Esophagus muscularis mucosa (tissue), 3 donors: Measurements from ENCODE around the gene ABCB8.

ENCODE experiments used
- POLR2A ChIP-seq: fragments of 450-650 bp; IDR thresholded peaks from one replicate; pipeline ENCODE4 v1.6.1; 2017; ENCODE audit warnings: antibody characterized with exemption, moderate library complexity, mild to moderate bottlenecking, low read depth
- POLR2AphosphoS5 ChIP-seq, 2 donors: sonication (generic); formaldehyde crosslinking; IDR thresholded peaks; one replicate each; pipeline ENCODE4 v1.6.1; 2017; ENCODE audit warnings: antibody characterized with exemption in 2 of 2
- TF ChIP-seq, protein P1 (sequence below), 3 experiments: fragments of 200-600 bp in 2 of 3; fragments of 450-650 bp in 1 of 3; sonication (generic) in 2 of 3; IDR thresholded peaks; one replicate each; pipeline ENCODE4 v1.5.1; 2017 to 2019; ENCODE audit warnings: antibody characterized with exemption in 3 of 3, mild to moderate bottlenecking in 2 of 3, moderate library complexity in 1 of 3

DNA sequence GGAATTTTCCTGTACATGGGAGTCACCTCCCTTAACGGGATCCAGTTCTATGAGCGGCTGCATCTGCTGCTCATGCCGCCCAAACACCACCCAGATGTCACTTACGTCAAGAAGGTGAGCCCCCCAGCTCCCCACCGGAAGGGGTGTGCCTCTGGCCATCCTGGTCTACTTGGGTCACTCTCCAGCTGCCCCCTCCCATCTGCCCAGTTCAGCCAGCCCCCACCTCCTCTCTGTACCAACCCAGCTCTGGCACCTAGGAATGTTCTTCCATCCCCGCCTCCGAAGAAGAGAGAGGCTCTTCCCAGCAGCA lies 47.4 kb downstream of the ABCB8 start:
- TF ChIP-seq, protein P1, sequence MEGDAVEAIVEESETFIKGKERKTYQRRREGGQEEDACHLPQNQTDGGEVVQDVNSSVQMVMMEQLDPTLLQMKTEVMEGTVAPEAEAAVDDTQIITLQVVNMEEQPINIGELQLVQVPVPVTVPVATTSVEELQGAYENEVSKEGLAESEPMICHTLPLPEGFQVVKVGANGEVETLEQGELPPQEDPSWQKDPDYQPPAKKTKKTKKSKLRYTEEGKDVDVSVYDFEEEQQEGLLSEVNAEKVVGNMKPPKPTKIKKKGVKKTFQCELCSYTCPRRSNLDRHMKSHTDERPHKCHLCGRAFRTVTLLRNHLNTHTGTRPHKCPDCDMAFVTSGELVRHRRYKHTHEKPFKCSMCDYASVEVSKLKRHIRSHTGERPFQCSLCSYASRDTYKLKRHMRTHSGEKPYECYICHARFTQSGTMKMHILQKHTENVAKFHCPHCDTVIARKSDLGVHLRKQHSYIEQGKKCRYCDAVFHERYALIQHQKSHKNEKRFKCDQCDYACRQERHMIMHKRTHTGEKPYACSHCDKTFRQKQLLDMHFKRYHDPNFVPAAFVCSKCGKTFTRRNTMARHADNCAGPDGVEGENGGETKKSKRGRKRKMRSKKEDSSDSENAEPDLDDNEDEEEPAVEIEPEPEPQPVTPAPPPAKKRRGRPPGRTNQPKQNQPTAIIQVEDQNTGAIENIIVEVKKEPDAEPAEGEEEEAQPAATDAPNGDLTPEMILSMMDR (IDR thresholded peaks at IDR 0.05), result no peak
- TF ChIP-seq POLR2AphosphoS5 (IDR thresholded peaks at IDR 0.05), result no peak
- no peak for TF ChIP-seq POLR2A
